HG02571 (cell line): ENCODE data around the gene TOPORS.
A peak's percentile ranks its signal among the peaks of the same experiment; 100 is the strongest.
"Not testable (repeated sequence)": the region's sequence is repeated elsewhere in the genome, so short reads cannot be mapped to it uniquely, and the experiment has no call there.

Experiments used
- ATAC-seq: cut with Tn5 transposase; IDR thresholded peaks from one replicate; pipeline ENCODE4 v1.9.1; 2021; ENCODE audit warnings: mild to moderate bottlenecking, moderate library complexity; ENCODE audit not compliant: unreplicated experiment

TOPORS gene

DNA sequence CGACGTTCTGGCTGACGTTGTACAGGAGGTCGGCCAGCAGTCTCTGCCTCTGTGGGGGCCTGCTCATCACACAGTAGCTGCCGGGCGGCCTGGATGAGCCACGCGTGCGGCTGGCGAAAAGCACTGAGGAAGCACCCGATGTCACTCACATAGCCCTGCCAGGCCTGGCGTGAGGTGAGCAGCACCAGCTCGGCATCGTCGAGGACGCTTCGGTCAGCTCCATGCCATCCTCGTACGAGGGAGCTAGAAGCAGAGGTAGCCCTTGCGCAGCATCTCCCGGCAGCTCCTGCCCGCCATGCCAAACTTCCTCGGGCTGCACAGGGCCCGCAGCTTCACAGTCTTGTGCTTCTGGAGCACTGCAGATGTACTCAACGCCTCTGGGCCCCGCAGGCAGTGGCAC is 14.4 kb upstream of the TOPORS start:
- ATAC-seq, result no peak

DNA sequence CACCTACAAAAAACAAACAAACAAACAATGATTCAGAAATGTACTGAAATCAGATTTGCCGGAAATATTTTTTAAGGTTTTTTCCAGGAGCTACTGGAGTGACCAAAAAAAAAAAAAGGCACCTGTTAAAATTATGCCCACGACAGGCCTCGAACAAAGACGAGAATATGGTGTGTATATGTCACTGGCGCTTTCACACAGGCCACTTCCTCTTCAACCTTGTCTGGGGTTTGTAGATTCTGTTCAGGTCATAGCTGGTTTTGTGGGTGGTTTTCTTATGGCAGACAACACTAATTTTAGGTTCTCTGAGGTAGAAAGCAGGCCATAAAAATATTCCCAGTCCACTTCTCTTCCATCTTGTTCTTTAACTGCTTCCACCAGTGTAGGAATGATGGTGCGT is 13.6 kb upstream of the TOPORS start:
- ATAC-seq, result no peak

DNA sequence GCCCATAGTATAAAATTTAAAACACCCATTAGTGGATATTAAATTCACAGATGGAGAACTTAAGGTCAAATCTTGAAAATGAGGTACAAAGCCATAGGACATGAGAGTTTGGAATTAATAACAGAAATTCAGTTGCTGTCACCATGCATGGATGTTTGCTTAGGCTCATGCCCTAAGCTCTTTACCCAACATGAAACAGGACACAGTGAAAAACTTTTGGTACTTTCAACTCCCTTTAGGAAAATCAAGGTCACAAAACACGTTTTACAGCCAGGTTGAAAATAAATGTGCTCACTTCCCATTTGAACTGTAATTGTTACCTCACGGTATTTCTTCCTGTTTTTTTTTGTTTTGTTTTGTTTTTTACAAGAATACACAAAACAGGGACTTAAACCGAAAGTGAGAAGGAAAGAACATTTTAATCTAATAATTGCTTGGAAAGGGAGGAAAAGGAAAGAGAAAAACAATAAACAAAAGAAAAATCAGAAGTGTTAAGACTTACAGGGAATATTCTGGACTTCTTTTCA is 6.1 kb upstream of the TOPORS start:
- ATAC-seq, result no peak

DNA sequence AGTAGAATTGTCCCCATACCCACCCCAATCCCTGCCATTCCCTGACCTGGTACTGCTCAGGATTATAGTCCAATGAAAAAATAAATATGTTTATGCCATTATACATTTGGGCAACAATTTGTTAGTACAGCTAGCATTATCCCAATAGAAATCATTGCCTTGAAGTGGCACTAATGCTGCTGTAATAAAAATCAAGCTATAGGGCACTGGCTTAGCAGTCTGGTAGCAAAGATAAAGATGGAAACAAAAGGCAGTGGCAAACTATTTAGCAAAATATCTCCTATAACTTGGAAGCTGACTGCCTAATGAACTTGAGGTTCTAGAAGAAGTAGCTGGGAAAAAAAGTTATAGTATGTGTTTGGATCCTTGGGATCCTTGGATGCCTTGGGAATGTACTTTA is 2.2 kb upstream of the TOPORS start:
- no peak for ATAC-seq

DNA sequence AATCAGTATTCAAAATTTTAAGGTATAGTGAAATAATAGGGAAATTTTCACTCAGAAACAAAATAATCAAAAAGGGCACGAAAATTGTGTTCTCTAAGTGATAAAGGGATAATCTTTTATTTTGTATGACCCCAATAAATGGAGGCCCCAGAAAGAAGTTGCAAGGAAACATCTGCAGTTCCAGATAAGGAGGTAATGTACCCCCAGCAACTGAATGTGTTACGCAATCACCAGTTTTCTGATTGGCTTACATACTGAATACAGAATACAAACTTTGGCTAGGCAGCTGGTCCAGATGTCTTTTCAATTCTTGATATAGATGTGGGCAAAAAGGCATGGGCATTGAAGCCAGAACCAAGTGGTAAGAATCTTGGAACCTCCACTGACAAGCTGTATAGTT is 1.7 kb upstream of the TOPORS start:
- no peak for ATAC-seq

DNA sequence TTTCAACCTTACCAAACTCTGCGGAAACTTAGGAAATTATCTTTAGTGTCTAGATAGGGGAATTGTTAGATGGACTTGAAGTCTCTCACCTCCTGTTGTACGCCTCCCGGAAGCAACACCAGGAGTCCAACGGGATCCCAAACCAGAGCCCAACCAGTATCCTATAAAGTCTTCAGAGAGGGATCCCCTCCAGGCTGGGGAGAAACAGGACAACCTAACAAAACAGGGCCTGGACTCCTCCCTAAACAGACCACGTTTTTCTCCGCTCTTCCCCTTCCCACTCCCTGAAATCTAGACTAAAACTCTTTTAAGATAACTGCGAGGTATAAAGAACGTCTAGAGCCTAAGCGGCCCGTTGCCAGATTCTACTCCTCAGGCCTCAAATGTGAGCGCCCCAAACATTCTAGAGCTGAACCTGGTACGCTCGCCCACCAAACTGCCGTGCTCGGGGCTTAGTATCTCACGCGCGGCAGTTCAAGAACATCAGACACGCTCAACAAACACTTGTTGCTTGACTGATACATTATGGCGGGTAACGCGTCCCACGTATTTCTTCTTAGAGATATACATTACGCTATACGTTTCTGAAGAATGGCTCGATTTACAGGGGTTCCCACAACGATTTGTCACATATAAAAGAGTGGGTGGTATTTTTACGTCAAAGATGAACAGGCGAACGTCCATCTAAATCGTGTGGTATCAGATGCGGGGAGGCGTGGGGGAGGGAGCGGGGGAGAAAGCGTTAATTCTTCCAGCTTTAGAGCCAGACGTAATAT is 922 bp downstream of the TOPORS start:
- peak; percentile 9 for ATAC-seq

DNA sequence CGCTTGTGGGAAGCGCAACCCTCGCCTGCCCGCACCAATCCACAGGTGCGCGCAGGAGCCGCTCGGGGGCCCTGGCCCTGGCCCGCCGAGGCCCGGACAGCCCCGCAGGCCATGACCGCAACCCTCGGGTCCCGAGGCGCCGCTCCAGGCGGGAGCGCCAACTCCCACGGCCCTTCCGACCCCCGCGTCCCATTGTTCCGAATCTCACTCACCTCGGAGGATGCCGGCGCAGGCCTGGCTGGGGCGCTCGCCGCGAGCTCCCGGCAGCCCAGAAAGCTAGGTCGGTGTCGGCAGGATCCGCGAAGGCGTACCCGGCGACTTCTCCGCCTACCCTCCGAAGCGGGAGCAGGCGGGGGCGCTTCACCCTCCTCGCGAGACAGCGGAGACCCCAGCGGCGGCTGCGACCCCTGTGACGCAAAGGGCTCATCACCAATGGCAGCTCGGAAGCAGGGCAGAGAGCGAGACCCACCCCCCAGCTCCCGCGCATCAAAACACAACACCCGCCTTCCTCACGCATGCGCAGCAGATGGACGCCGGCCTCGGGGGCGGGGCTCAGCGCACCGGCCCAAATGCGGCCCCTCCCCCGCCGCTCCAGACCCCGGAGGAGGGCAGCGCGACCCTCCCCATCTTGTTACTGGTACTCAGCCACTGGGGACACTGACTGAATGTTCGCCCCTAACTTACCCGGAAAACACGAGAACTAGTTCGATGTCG is 1.7 kb downstream of the TOPORS start:
- peak; percentile 62 for ATAC-seq

DNA sequence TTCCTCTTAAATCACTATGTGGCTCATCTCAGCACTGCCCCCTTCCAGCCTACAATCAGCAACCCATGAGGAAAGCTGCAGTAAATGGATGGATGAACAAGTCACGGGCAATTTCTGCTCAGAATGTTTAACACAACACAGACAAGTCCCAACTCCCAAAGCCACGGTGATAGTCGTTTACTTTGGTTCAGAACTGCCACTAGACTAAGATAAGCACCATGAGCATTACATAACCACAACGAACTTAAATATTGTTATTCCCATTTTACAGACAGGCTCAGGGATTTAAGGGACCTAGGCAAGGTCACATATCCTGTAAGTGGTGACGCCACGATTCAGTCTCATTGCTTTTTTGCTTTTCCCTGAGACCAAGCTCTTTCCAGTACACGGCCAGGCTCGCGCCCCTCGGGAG is 2.2 kb downstream of the TOPORS start:
- ATAC-seq, result no peak

DNA sequence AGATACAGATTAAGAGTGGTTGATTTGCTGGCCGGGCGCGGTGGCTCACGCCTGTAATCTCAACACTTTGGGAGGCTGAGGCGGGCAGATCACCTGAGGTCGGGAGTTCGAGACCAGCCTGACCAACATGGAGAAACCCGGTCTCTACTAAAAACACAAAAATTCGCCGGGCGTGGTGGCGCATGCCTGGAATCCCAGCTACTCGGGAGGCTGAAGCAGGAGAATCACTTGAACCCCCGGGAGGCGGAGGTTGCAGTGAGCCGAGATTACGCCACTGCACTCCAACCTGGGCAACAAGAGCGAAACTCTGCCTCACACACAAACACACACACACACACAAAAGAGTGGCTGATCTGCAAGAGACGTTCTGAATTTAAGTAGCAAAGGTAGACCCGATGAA is 4.2 kb downstream of the TOPORS start:
- not testable (repeated sequence) for ATAC-seq

DNA sequence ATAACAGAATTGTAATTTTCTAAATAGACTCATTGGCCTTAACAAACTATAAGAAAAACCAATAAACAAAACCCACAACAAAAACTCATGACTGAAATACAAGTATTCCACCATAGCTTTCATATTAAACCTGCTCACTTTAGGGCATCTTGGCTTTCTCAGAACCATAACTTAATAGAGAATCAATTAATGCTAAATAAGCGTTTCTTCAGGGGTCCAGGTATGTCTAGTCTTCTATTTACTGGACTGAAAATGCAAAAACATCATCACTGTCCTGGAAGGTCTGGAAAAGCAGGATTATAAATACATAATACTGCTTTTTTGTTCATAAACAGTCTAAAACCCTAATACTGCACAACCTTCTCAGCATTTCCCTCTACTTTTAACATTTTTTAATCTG is 6.5 kb downstream of the TOPORS start:
- ATAC-seq, result no peak

DNA sequence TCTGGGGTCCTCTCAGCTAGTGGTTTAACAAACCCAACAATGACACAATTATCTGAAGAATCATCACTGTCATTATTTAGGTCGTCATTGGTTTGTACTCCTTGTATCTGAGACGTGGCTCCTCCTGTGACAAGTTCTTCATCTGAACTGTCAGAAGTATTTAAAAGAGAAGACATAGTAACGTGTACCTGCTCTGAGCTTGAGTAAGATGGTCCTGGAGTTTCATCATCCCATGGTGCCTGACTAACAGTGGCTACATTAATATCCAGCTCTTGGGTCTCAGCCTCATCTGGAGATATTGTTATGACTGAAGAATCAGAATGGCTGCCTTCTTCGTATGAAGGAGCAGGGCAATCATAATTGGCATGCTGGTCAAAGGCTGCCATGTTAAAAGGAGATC is 9.3 kb downstream of the TOPORS start:
- ATAC-seq, result no peak

DNA sequence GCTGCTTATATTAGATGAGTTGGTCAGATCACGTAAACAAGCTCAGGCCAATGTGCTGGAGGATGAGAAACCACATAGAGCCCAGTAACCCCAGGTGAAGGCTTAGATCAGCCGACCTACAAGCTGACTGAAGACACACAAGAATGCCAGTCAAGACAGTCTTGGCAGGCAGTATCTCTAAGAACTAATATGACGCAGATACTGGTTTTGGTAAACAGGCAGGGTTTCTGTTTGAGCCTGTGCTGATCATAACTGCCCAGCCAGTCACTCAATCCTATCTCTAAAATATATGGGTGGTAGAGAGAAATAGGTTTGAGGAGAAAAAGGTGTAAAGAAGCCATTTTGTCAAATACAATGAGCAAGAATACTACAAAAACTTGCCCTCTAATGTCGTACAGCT is 18.6 kb downstream of the TOPORS start:
- ATAC-seq, result no peak

DNA sequence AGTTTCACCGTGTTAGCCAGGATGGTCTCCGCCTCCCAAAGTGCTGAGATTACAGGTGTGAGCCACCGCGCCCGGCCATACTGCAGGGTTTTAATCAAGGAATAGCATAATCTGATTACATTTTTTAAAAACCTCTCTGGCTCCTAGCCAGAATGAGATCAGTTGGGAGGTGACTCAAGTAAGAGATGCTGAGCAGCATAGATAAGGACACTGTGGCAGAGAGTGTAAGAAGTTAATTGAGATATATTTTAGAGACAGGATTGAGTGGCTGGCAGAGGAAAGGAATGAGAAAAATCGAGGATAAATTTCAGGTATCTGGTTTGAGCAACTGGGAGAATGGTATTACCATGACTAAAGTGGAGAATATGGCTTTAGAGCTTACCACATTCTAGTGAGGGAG is 19.1 kb downstream of the TOPORS start:
- ATAC-seq, result no peak

DNA sequence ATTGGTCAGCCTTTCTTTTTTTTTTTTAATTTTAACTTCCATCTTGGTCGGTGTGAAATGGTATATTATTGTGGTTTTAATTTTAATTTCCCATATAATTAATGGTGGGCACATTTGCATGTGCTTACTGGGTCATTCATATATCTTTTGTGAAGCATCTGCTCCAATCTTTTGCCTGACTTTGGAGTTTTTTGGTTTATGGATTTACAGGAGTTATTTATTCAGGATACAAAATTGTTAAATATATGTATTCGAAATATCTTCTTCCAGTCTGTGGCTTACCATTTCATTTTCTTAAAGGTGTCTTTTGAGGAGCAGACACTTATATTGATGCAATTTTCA is 25.7 kb downstream of the TOPORS start:
- ATAC-seq, result no peak

DNA sequence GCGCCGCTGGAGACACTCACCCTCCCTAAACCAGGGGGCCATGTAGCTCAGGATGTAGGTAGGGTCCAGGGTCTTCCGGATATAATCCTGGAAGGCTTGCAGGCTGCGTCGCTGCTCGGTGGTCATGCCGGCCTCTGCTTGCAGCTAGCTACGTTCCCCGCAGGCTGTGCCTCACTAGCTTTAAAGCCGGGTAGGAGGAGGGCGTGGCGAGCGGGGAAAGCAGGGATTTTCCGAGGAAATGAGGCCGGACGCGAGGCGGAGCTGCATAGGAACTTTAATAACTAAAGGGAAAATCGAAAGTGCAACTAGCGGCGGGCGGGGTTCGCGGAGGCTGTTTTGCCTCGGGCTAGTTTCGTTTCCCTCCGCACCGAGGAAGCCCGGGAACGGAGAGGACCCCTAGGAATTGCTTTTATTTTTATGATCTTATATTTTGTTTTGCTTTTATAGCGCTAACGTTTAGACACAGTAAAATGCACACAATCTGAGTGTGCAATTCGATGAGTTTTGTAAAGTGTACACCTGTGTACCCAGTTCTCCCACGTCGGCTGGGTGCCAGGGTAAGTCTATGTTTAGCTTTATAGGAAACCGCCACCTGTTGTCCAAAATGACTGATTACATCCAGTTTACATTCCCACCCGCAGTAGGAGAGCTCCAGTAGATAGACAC is 26.2 kb downstream of the TOPORS start, which contains the start of gene RIGI:
TSS of gene RIGI (minus strand) at position 156 of the 666 bp plus-strand sequence. CDS start at position 126, 30 bp downstream.
- peak; percentile 76 for ATAC-seq

DNA sequence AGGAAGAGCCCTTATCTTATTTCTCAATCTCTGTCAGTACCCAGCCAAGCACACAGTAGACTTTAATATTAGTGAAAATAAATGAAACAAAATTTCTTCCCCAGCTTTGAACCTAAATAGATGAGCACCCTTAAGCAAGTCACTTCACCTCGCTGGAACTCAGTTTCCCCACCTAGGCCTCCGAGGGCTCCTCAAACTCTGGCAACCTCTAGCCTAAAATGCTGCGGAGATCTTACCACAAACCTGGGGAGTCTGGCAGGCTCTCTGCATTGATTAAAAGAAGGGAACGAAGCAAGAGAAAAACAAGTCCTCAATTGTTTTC is 26.7 kb downstream of the TOPORS start:
- no peak for ATAC-seq

DNA sequence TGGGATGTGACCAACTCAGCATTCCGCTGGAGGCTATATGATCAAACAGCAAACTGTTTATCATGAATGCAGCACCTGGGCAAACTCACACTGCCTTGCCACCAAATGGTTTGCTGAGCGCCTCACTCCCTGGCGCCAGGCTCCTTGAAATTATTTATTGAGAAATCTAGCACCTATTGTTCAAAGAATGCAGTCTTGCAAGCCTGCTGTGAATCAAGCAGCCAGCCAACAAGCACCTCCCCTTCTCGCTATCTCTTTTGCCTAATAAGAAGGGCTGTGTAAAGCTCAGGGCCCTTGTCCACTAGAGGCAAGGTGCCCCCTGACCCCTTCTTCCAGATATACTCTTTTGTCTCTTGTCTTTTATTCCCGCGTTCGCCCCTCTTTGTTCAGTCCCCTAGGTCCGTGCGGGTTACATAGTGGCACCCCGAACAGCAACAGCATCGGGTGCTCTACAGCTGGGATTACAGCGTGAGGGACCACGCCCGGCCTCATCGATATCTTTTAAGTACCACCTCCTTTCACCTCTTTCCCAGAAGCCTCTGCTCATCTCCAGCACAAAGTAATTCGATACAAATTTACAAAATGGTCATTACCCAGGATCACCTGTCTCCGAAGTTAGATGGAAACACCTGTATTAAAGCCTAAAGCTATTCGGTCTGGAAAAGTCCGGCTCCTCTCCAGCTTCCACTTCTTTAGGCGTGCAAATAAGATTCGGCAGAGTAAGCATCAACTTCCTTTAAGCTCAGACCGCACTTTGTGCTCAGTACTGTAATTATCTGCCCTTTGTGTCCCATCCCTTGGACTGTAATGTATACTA is 27.3 kb downstream of the TOPORS start:
- ATAC-seq, result no peak

DNA sequence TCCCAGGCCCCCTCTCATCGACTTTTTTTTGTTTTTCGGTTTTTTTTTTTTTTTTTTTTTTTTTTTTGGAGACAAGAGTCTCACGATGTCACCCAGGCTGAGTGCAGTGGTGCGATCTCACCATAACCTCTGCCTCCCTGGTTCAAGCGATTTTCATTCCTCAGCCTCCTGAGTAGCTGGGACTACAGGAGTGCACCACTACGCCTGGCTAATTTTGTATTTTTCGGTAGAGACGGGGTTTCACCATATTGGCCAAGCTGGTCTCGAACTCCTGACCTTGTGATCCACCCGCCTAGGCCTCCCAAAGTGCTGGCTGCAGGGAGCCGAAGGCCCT is 27.9 kb downstream of the TOPORS start:
- not testable (repeated sequence) for ATAC-seq

DNA sequence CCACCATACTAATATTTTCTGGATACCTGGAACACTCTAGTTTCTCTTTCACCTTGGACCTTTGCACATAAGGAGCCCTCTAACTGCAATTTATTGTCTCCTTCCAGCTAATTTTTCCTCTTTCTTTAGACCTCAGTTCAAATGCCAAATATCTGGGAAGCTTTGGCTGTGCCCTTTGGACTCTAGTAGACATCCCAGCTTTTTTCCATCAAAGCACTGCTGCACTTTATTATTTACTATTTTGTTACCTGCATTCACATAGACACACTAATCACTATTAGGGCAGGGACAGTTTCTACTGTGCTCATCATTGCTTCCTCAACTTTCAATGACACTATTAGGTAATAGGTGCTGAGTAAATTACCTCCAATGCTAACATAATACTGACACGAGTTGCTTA is 28.5 kb downstream of the TOPORS start:
- ATAC-seq, result no peak

DNA sequence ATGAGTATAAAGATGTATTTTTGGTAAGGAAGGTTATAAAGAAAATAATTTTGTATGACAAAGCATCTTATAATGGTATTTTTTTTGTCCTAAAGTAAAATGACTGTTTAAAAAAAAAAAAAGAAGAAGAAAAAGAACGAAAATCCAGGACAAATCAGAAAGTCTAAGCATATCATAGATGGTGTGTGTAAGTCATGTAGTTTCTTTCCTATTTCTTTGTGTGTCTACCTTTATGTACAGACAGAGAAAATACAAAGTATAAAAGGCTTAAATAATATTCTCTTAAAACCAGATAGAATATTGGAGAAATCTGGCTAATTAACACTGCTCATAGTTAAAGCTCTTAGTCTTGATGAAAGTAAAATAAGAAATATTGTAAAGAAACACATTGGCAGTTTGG is 34.1 kb downstream of the TOPORS start:
- ATAC-seq, result no peak

DNA sequence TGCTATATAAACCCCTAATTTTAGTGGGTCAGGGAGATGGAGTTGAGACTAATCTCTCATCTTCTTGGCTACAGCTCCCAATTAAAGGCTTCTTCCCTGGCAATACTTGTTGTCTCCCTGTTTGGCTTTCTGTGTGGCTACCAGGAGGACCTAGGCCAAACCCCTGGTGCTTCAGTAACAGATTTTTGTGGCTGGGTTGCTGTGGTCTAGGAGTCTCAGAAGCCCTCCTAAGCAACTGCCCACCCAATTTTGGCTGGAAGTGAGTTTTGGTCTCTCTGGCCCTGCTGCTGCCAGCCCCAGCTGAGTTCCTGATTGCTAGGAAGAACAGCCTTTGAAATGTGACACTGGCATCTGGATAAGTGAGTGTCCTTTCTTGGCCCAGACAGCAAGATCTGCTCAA is 36.1 kb downstream of the TOPORS start:
- no peak for ATAC-seq
